HepG2 (cell line): ENCODE data around the gene DNAJC5. TPM values are rescaled to one million over a fixed set of nuclear protein-coding genes. Genes with fewer than 3 reads are reported as not detected.

ENCODE experiments used
- BCL6 ChIP-seq: IDR thresholded peaks from 2 replicates; pipeline ENCODE4 v1.6.1; 2016; ENCODE audit warnings: missing genetic modification reagents, missing compliant biosample characterization
- BRCA1 ChIP-seq: sonication (generic); formaldehyde crosslinking; IDR thresholded peaks from 2 replicates; pipeline ENCODE4 v1.4.0; 2020; ENCODE audit warnings: missing genetic modification reagents
- CBFB ChIP-seq: sonication (generic); formaldehyde crosslinking; IDR thresholded peaks from 2 replicates; pipeline ENCODE4 v1.4.0; 2020; ENCODE audit warnings: missing genetic modification reagents
- DDIT3 ChIP-seq: sonication (generic); formaldehyde crosslinking; IDR thresholded peaks from 2 replicates; pipeline ENCODE4 v1.4.0; 2020; ENCODE audit warnings: mild to moderate bottlenecking, missing genetic modification reagents
- FOXK2 ChIP-seq: fragments of 450-650 bp; IDR thresholded peaks from 2 replicates; pipeline ENCODE4 v1.6.1; 2016
- FUBP1 ChIP-seq: sonication (generic); formaldehyde crosslinking; IDR thresholded peaks from 2 replicates; pipeline ENCODE4 v1.5.1; 2020; ENCODE audit warnings: missing genetic modification reagents, mild to moderate bottlenecking, borderline replicate concordance
- GPBP1L1 ChIP-seq: sonication (generic); formaldehyde crosslinking; IDR thresholded peaks from 2 replicates; pipeline ENCODE4 v1.5.0; 2020; ENCODE audit warnings: mild to moderate bottlenecking, missing genetic modification reagents
- KAT2B ChIP-seq: fragments of 150-350 bp; IDR thresholded peaks from 2 replicates; pipeline ENCODE4 v1.6.1; 2014; ENCODE audit warnings: low read depth, low read length, borderline replicate concordance
- MAX ChIP-seq: IDR thresholded peaks from 2 replicates; pipeline ENCODE4 v1.6.1; 2012; ENCODE audit warnings: inconsistent platforms
- MEIS1 ChIP-seq: sonication (generic); formaldehyde crosslinking; IDR thresholded peaks from 2 replicates; pipeline ENCODE4 v1.9.0; 2021; ENCODE audit warnings: mild to moderate bottlenecking, missing genetic modification reagents, moderate library complexity, borderline replicate concordance
- MTF2 ChIP-seq: sonication (generic); formaldehyde crosslinking; IDR thresholded peaks from 2 replicates; pipeline ENCODE4 v1.5.0; 2020; ENCODE audit warnings: missing genetic modification reagents, borderline replicate concordance
- POGZ ChIP-seq: sonication (generic); formaldehyde crosslinking; IDR thresholded peaks from 2 replicates; pipeline ENCODE4 v1.4.0; 2020; ENCODE audit warnings: mild to moderate bottlenecking, missing genetic modification reagents
- SNAI1 ChIP-seq: sonication (generic); formaldehyde crosslinking; IDR thresholded peaks from 2 replicates; pipeline ENCODE4 v1.5.0; 2020; ENCODE audit warnings: mild to moderate bottlenecking, missing genetic modification reagents, borderline replicate concordance
- WIZ ChIP-seq: sonication (generic); formaldehyde crosslinking; IDR thresholded peaks from 2 replicates; pipeline ENCODE4 v1.5.1; 2020; ENCODE audit warnings: mild to moderate bottlenecking, missing genetic modification reagents
- ZMYM4 ChIP-seq: sonication (generic); formaldehyde crosslinking; IDR thresholded peaks from 2 replicates; pipeline ENCODE4 v1.8.1; 2023; ENCODE audit warnings: mild to moderate bottlenecking, missing genetic modification reagents
- ZNF251 ChIP-seq: sonication (generic); formaldehyde crosslinking; IDR thresholded peaks from 2 replicates; pipeline ENCODE4 v1.9.0; 2021; ENCODE audit warnings: mild to moderate bottlenecking, missing genetic modification reagents
- ZNF609 ChIP-seq: sonication (generic); formaldehyde crosslinking; IDR thresholded peaks from 2 replicates; pipeline ENCODE4 v1.4.0; 2020; ENCODE audit warnings: mild to moderate bottlenecking, missing genetic modification reagents, borderline replicate concordance
- ZNF784 ChIP-seq: sonication (generic); formaldehyde crosslinking; IDR thresholded peaks from 2 replicates; pipeline ENCODE4 v1.5.1; 2020; ENCODE audit warnings: missing genetic modification reagents, mild to moderate bottlenecking, borderline replicate concordance
- ZNF83 ChIP-seq: sonication (generic); formaldehyde crosslinking; IDR thresholded peaks from 2 replicates; pipeline ENCODE4 v1.4.0; 2020; ENCODE audit warnings: missing genetic modification reagents, mild to moderate bottlenecking, borderline replicate concordance
- ZNF891 ChIP-seq: sonication (generic); formaldehyde crosslinking; IDR thresholded peaks from 2 replicates; pipeline ENCODE4 v1.5.0; 2020; ENCODE audit warnings: mild to moderate bottlenecking, missing genetic modification reagents
- polyA plus RNA-seq, 8 experiments: library from polyadenylated mRNA; depleted of rRNA in 3 of 8; stranded (reverse) in 7 of 8; unstranded in 1 of 8; fragments of >200 nt; fragmentation: Illumina TruSeq in 4 of 8; extraction: Trizol in 4 of 8; gene quantifications; 2 replicates each; pipeline versions ENCODE4 v1.2.1 to v1.2.3, GENCODE V29; 2011 to 2016; ENCODE audit warnings: low read depth in 4 of 8, missing spikeins in 1 of 8, mixed read lengths in 1 of 8; ENCODE audit not compliant: insufficient read depth in 1 of 8
- total RNA-seq, 5 experiments: library from RNA; depleted of rRNA; stranded (reverse); fragments of >200 nt; fragmentation: Illumina TruSeq; extraction: Trizol; gene quantifications; 2 replicates each; pipeline ENCODE4 v1.2.3, GENCODE V29; 2016; ENCODE audit warnings: low read depth in 1 of 5

DNAJC5 gene
- total and polyA plus RNA-seq, 2 of the 13 experiments (the other 11 are each of a cell fraction or from before 2014, with no cell fraction given), result 42.8 to 64.5 TPM

GRCh38 chr20:63864978-63865640 lies 29.8 kb upstream of the DNAJC5 start, which contains the start of gene TPD52L2 (continued):
- peak; percentile 75; the same call in 1 of the 2 replicates for TF ChIP-seq DDIT3 (CRISPR knock-in tag)
- TF ChIP-seq ZNF891 (CRISPR knock-in tag), result peak; percentile 98
- TF ChIP-seq SNAI1, result 0 out of 2 replicates have a peak, but pooled peaks have one; percentile 1
- TF ChIP-seq FOXK2, result peak; percentile 89
- no peak; the same call in 1 of the 2 replicates for TF ChIP-seq ZNF784
- TF ChIP-seq ZNF609 (CRISPR knock-in tag), result peak; percentile 11
- peak; percentile 75; the same call in 1 of the 2 replicates for TF ChIP-seq MEIS1 (CRISPR knock-in tag)
- TF ChIP-seq ZNF251, result no peak
- peak; percentile 31; the same call in 1 of the 2 replicates for TF ChIP-seq FUBP1 (CRISPR knock-in tag)
- TF ChIP-seq POGZ, result peak; percentile 95
- peak; percentile 86 for TF ChIP-seq ZMYM4 (CRISPR knock-in tag)
- peak; percentile 87; the same call in 1 of the 2 replicates for TF ChIP-seq ZNF83 (CRISPR knock-in tag)
- no peak for TF ChIP-seq KAT2B
- peak; percentile 65; the same call in 1 of the 2 replicates for TF ChIP-seq BCL6 (CRISPR knock-in tag)
- peak; percentile 83 for TF ChIP-seq CBFB (CRISPR knock-in tag)
- peak; percentile 95 for TF ChIP-seq WIZ (CRISPR knock-in tag)
- no peak for TF ChIP-seq GPBP1L1
- peak; percentile 99 for TF ChIP-seq MAX
- TF ChIP-seq BRCA1, result no peak; the same call in none of the 2 replicates
- TF ChIP-seq MTF2 (CRISPR knock-in tag), result no peak
